Measurements from ENCODE around the gene WNT4.

WNT4 gene

DNA sequence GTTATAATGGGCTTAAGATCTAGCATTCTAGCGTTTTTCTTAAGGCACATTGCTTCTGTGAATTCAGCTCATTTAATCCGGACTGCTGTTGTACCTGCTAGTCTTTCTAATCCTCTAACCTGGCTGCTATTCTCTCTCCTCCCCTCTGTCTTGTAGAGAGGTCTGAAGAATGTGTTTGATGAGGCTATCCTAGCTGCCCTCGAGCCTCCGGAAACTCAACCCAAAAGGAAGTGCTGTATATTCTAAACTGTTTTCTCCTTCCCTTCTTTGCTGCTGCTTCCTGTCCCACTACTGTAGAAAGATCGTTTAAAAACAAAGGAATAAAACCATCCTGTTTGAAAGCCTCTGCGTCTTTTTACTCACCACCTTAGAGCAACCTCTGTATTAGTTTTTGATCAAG lies 53.1 kb downstream of the WNT4 start:
- Histone ChIP-seq H3K9me2 (replicated peaks; ENCODE audit: control insufficient read depth, low read length) (no peaks in the 10 kb centered on the region), H4K20me1 (ENCODE audit: control insufficient read depth, insufficient read depth, low read depth, low read length) (peaks cover 55% of the 10 kb centered on the region), H3K4me3 (ENCODE audit: low read length) (no peak overlapping the region), H3K4me1 (ENCODE audit: control insufficient read depth, low read length) (peaks cover 56% of the 10 kb centered on the region), H3K9me3 (ENCODE audit: control insufficient read depth, insufficient read depth, low read length) (no peaks in the 10 kb centered on the region), H3K4me2 (ENCODE audit: low read length) (0 out of 2 replicates have a peak overlapping the region, but pooled peaks have one; percentile 1), H3K79me2 (ENCODE audit: control insufficient read depth, low read length) (peaks cover 72% of the 10 kb centered on the region), H3K27ac (ENCODE audit: low read depth, low read length) (no peak overlapping the region), H3F3A (ENCODE audit: control insufficient read depth, insufficient read depth) (peaks cover 6% of the 10 kb centered on the region), H3K27me3 (ENCODE audit: control insufficient read depth, low read length) (no peaks in the 10 kb centered on the region), H3K36me3 (ENCODE audit: control insufficient read depth, low read length) (peaks cover 78% of the 10 kb centered on the region)
- TF ChIP-seq, protein P1, sequence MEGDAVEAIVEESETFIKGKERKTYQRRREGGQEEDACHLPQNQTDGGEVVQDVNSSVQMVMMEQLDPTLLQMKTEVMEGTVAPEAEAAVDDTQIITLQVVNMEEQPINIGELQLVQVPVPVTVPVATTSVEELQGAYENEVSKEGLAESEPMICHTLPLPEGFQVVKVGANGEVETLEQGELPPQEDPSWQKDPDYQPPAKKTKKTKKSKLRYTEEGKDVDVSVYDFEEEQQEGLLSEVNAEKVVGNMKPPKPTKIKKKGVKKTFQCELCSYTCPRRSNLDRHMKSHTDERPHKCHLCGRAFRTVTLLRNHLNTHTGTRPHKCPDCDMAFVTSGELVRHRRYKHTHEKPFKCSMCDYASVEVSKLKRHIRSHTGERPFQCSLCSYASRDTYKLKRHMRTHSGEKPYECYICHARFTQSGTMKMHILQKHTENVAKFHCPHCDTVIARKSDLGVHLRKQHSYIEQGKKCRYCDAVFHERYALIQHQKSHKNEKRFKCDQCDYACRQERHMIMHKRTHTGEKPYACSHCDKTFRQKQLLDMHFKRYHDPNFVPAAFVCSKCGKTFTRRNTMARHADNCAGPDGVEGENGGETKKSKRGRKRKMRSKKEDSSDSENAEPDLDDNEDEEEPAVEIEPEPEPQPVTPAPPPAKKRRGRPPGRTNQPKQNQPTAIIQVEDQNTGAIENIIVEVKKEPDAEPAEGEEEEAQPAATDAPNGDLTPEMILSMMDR (IDR thresholded peaks at IDR 0.05; ENCODE audit: low read depth, low read length, poor library complexity, severe bottlenecking), result no peak
- TF ChIP-seq EZH2phosphoT487 (IDR thresholded peaks at IDR 0.05; ENCODE audit: borderline replicate concordance, low read length), result no peak

DNA sequence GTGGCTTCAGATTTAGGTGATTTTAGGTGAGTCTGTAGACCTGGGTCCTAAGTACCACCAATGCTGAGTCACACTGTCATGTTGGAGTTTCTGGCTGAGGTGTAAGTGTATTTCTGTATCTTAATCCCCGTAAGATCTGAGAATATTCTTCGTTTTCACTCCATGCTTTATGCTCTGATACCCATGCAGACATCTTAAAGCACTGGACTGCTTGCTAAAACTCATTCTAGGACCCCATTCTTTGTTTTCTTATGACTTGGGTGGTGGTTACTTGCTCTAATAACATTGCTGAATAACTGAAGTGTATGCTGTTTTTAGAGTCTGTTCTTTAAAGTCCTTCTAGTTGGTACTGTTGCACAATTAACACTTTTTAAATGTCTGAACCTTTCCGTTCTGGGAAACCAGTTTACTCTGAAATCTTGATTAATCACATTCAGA lies 53.7 kb downstream of the WNT4 start:
- H3F3A ChIP-seq (ENCODE audit: control insufficient read depth, insufficient read depth), result peaks cover 6% of the 10 kb centered on the region
- H3K4me1 ChIP-seq (ENCODE audit: control insufficient read depth, low read length), result peaks cover 56% of the 10 kb centered on the region
- 0 out of 2 replicates have a peak overlapping the region, but pooled peaks have one; percentile 1 for H3K4me2 ChIP-seq (ENCODE audit: low read length)
- H4K20me1 ChIP-seq (ENCODE audit: control insufficient read depth, insufficient read depth, low read depth, low read length), result peaks cover 53% of the 10 kb centered on the region
- H3K36me3 ChIP-seq (ENCODE audit: control insufficient read depth, low read length), result peaks cover 81% of the 10 kb centered on the region
- no peaks in the 10 kb centered on the region for H3K9me2 ChIP-seq (replicated peaks; ENCODE audit: control insufficient read depth, low read length)
- H3K4me3 ChIP-seq (ENCODE audit: low read length), result no peak overlapping the region
- H3K9me3 ChIP-seq (ENCODE audit: control insufficient read depth, insufficient read depth, low read length), result no peaks in the 10 kb centered on the region
- H3K79me2 ChIP-seq (ENCODE audit: control insufficient read depth, low read length), result peaks cover 76% of the 10 kb centered on the region
- TF ChIP-seq, protein P1 (IDR thresholded peaks at IDR 0.05; ENCODE audit: low read depth, low read length, poor library complexity, severe bottlenecking), result no peak
- TF ChIP-seq EZH2phosphoT487 (IDR thresholded peaks at IDR 0.05; ENCODE audit: borderline replicate concordance, low read length), result no peak
- no peak overlapping the region for H3K27ac ChIP-seq (ENCODE audit: low read depth, low read length)
- no peaks in the 10 kb centered on the region for H3K27me3 ChIP-seq (ENCODE audit: control insufficient read depth, low read length)

DNA sequence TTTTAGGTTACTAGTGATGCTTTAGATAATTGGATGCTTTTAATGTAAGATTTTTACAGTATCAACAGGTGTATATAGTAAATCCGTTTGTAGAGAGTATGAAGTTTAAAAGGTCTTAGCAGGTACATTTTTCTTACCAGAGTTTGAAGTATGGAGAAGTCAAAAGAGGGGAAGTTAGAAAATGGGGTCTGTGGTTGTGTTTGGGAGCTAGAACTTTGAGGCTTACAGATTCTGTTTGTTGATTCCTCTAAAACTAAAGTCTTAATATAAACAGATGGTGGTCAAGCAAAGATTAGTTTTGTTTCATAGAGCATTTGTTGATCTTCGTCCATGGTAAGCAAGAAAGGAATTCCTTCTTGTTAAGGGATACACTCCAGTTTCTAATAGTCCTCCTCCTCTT lies 54.6 kb downstream of the WNT4 start:
- Histone ChIP-seq H3K4me1 (ENCODE audit: control insufficient read depth, low read length) (peaks cover 54% of the 10 kb centered on the region), H3F3A (ENCODE audit: control insufficient read depth, insufficient read depth) (peaks cover 4% of the 10 kb centered on the region), H3K36me3 (ENCODE audit: control insufficient read depth, low read length) (peaks cover 82% of the 10 kb centered on the region), H4K20me1 (ENCODE audit: control insufficient read depth, insufficient read depth, low read depth, low read length) (peaks cover 55% of the 10 kb centered on the region), H3K4me2 (ENCODE audit: low read length) (no peak overlapping the region), H3K4me3 (ENCODE audit: low read length) (no peak overlapping the region), H3K79me2 (ENCODE audit: control insufficient read depth, low read length) (peaks cover 79% of the 10 kb centered on the region), H3K9me2 (replicated peaks; ENCODE audit: control insufficient read depth, low read length) (no peaks in the 10 kb centered on the region), H3K27ac (ENCODE audit: low read depth, low read length) (no peak overlapping the region), H3K9me3 (ENCODE audit: control insufficient read depth, insufficient read depth, low read length) (no peaks in the 10 kb centered on the region), H3K27me3 (ENCODE audit: control insufficient read depth, low read length) (no peaks in the 10 kb centered on the region)
- TF ChIP-seq, protein P1 (IDR thresholded peaks at IDR 0.05; ENCODE audit: low read depth, low read length, poor library complexity, severe bottlenecking), result no peak
- TF ChIP-seq EZH2phosphoT487 (IDR thresholded peaks at IDR 0.05; ENCODE audit: borderline replicate concordance, low read length), result no peak

Data from DOHH2 (cell line).